MM.1S (cell line): ENCODE results near the gene CDK6.

ENCODE experiments used
- CTCF ChIP-seq: fragments of 300-600 bp; sonication (generic); IDR thresholded peaks from 2 replicates; pipeline ENCODE4 v1.5.1; 2016; ENCODE audit warnings: antibody characterized with exemption, low read length, mixed read lengths
- EZH2 ChIP-seq: fragments of 300-600 bp; sonication (generic); optimal IDR thresholded peaks from 2 replicates; pipeline ENCODE3; 2017; ENCODE audit warnings: low read depth, mild to moderate bottlenecking, antibody characterized with exemption, low read length, mixed read lengths

GRCh38 chr7:92643821-92644220 is 192.6 kb downstream of the CDK6 start:
- no peak for TF ChIP-seq CTCF
- TF ChIP-seq EZH2 = no peak
